NCI-H82 (cell line): ENCODE results near the gene NUP98.

Source experiments
- DNase-seq: peaks from one replicate; lab custom pipeline; 2025; lab: John Stamatoyannopoulos, UW

The NUP98 gene

GRCh38 chr11:3797329-3798090, at the start of gene NUP98:
TSS of gene NUP98 (minus strand) at chr11:3797554. CDS start at chr11:3782117, 15,437 bp downstream.
- peak; percentile 99 for DNase-seq

DNA sequence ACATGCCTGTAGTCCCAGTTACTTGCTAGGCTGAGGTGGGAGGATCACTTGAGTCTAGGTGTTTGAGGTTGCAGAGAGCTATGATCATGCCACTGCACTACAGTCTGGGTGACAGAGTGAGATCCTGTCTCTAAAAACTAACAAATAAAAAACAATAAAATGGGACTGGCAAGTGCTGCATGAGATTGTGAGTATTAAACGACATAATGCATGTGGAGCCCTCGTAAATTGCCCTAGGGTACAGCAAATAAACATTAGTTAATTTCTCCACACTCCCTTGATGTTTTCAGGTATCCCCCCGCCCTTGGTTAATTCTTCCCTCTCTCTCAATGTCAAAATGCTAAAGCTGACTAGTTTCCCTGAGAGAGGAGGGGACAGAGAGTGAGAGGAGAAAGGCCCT, 48.3 kb upstream of the NUP98 start:
- DNase-seq: no peak

DNA sequence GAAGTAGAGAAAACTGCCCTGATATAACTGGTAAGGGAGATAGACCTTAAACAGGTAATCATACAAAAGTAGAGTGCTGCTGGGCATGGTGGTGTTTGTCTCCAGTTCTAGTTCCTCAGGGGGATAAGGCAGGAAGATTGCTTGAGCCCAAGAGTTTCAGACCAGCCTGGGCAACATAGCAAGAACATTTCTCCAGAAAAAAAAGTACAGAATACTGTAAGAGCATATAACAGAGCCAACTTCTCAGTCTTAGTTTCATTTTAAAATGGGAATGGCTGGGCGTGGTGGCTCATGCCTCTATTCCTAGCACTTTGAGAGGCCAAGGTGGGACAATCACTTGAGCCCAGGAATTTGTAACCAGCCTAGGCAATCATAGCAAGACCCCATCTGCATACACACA, 47.9 kb upstream of the NUP98 start:
- DNase-seq: no peak

- no peak for DNase-seq
Measured at GRCh38 chr11:3843326-3843725, 46.0 kb upstream of the NUP98 start.

GRCh38 chr11:3841426-3842350, 44.3 kb upstream of the NUP98 start:
- DNase-seq: peak; percentile 88

DNA sequence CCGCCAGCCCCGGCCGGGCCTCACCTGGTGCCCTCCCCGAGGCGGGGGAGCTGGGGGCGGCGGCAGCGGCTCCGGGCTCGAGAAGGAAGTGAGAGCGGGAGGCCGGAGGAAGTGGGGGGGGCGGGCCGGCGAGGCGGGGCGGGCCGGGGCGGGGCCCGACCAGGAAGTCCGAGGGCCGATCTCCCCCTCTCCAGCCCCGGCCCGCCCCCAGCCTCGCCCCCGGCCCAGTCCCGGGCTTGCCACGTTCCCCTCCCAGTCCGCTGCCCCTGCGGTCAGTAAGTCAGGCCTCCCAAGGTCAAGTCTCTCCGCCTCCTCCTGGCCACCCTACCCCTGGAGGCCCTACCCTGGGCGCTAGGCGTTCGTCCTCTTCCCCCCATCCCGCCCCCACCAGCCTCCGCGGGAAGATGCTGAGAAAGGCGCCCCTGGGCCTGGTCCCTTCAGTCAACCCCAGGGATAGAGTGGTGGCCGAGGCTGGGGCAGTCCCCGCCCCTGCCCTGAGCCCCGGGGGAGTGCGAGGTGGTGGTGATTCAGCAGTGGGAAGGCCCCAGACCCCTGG, 43.6 kb upstream of the NUP98 start, which contains the start of gene RHOG:
TSS of gene RHOG (minus strand) at position 90 of the 556 bp plus-strand sequence. CDS start 12,821 bp downstream, outside the sequence.
- peak; percentile 75 for DNase-seq

GRCh38 chr11:3840004-3840869, 42.9 kb upstream of the NUP98 start:
- DNase-seq: no peak

DNA sequence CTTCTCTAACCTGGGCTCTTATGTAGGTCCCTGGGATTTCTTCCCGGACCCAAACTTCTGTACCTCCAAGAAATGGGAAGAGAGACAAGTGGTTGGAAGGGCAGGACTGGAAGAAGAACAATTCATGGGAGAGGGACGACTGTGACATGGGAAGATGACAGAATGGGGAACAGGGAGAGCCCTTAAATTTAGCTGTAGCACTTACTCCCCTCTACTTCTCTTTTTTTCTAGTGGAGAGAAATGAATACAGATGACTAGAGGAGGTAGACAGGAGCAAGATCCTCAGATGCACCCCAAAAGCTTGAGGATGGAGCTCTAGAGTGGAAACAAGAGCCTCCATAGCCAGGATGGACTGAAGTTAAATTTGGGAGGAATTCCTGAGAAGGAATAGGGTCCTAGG, 41.1 kb upstream of the NUP98 start:
- DNase-seq: no peak

GRCh38 chr11:3837793-3838192, 40.4 kb upstream of the NUP98 start:
- DNase-seq: no peak

- no peak for DNase-seq
Measured at GRCh38 chr11:3836903-3837302, 39.5 kb upstream of the NUP98 start.

DNA sequence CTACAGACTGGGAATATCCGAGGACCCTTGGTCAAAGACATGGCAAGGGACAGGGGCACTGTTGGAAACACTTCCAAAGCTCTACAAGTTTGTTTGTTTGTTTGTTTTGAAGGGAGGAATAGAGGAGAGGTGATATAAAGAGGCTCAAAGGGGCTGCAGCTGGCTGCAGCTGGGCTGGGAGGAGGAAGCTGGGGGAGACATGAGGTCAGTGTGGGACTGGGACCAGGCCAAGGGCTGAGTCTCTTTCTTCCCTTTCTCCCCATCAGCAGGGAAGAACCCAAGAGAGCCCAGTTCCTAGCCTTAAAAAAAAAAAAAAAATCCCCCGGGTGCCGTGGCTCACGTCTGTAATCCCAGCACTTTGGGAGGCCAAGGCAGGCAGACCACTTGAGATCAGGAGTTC, 38.4 kb upstream of the NUP98 start:
- DNase-seq: no peak

DNA sequence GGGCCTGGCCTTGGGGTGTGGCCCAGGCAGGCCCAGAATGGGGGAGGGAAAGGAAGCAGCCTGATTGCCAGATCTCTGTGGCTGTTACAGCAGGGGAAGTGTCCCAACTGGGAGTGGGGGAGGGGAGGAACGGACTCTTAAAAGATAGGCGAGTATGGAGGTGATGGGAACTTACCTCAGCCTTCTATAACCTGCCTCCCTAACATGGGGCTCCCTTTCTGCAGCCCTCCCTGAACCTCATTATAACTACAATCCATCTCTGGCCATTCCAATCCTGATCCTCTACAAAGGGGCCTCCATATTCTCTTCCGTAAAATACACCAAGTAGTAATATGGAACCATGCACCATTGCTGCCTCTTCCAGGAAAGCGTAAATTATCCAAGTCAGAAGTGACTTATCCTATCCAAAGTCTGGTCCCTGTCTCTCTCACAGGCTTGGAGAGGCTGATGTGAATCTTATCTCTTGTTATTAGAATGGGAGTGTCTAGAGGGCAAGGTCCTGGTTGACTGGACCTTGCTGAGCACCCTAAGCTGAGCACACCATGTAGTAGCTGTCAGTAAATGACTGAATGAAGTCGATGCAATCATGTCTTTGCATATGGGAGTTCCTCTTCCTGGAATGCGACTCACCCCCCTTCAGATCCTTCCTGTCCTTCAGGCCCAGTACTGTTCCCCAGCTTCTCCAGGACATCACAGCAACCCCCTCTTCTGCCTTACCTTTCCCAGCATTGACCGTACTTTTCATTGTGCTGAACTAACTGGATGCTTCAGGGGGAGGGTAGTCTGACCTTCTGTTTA, 37.5 kb upstream of the NUP98 start:
- DNase-seq: no peak

- no peak for DNase-seq
Measured at GRCh38 chr11:3834349-3834663, 37.0 kb upstream of the NUP98 start.

DNA sequence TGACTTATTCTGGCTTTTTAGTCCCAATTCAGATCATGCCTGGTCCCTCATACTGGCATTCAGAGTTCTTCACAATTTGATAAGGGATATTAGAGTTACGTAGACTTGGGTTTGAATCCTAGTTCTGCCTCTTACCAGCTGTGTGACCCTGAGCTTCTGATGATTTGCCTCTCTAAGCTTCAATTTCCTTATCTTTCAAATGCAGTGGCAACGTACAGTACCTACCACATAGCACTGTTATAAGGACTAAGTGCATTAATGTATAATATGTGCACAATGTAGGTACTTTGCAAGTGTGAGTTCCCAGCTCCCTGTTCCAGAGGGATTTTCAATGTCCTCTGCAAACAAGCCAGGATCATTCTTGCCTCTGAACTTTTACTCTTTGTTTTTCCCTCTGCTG, 36.1 kb upstream of the NUP98 start:
- no peak for DNase-seq

DNA sequence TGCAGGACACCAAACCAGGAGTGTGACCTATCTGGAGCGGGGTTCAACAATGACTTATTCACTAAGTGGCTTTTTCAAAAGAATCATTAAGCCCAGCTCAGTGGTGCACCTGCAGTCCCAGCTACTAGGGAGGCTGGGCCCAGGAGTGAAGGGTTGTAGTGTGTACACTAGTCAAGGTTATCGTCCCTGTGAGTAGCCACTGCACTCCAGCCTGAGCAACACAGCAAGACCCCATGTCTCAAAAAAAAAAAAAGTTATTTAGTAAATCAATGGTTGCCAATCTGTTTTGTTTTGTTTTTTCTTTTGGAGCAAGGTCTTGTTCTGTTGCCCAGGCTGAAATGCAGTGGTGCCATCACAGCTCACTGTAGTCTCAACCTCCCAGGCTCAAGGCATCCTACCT, 35.5 kb upstream of the NUP98 start:
- no peak for DNase-seq

GRCh38 chr11:3831378-3832239, 34.3 kb upstream of the NUP98 start:
- peak; percentile 7 for DNase-seq

GRCh38 chr11:3830730-3831129, 33.4 kb upstream of the NUP98 start:
- no peak for DNase-seq

DNA sequence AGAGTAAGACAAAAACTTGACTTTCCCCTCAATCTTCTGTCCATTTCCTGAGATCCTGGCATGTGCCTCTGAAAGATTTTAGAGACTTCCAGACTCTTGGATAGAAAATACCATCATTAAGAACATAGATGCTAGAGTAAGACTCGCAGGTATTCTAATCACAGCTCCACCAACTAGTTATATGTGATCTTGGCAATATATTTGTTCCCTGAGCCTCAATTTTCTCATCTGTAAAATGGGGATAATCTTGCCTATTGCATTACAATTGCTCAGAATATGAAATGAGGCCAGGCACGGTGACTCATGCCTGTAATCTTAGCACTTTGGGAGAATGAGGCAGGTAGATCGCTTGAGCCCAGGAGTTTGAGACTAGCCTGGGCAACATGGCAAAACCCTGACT, 32.7 kb upstream of the NUP98 start:
- DNase-seq: no peak

GRCh38 chr11:3827434-3828186, 30.3 kb upstream of the NUP98 start:
- no peak for DNase-seq
